Stimulated activated CD8-positive, alpha-beta memory T cell treated with anti-CD3 and anti-CD28 coated beads, Interleukin-7, amount 100 ng/mL, for 24 hours (primary cell): Measurements from ENCODE around the gene CLDN34.

ENCODE experiments used
- DNase-seq: peaks from one replicate; pipeline ENCODE4 v3.0.0-alpha.2; 2020; ENCODE audit warnings: low read depth

CLDN34 gene

GRCh38 chrX:9980927-9981326 lies 13.8 kb downstream of the CLDN34 start:
- DNase-seq, result no peak

GRCh38 chrX:9983441-9983840 lies 16.3 kb downstream of the CLDN34 start:
- DNase-seq, result no peak

GRCh38 chrX:9983846-9984245 lies 16.7 kb downstream of the CLDN34 start:
- DNase-seq, result no peak

- no peak for DNase-seq
These were observed 21.6 kb downstream of the CLDN34 start for GRCh38 chrX:9988762-9989161.

- no peak for DNase-seq
These were observed 24.9 kb downstream of the CLDN34 start for GRCh38 chrX:9992061-9992460.

GRCh38 chrX:9992724-9993123 lies 25.6 kb downstream of the CLDN34 start:
- no peak for DNase-seq

- DNase-seq, result peak; percentile 59
These were observed 28.7 kb downstream of the CLDN34 start for GRCh38 chrX:9995855-9996339.

- DNase-seq, result no peak
These were observed 29.9 kb downstream of the CLDN34 start for GRCh38 chrX:9997041-9997440.

GRCh38 chrX:9997524-9997923 lies 30.4 kb downstream of the CLDN34 start:
- peak; percentile 15 for DNase-seq

GRCh38 chrX:10001496-10001895 lies 34.3 kb downstream of the CLDN34 start:
- no peak for DNase-seq

- no peak for DNase-seq
These were observed 37.8 kb downstream of the CLDN34 start for GRCh38 chrX:10004832-10005475.

GRCh38 chrX:10006086-10006485 lies 38.9 kb downstream of the CLDN34 start:
- DNase-seq, result no peak

- DNase-seq, result no peak
These were observed 39.6 kb downstream of the CLDN34 start for GRCh38 chrX:10006770-10007169.

GRCh38 chrX:10007621-10008020 lies 40.5 kb downstream of the CLDN34 start:
- no peak for DNase-seq

- no peak for DNase-seq
These were observed 41.4 kb downstream of the CLDN34 start for GRCh38 chrX:10008483-10009056.

GRCh38 chrX:10009741-10010140 lies 42.6 kb downstream of the CLDN34 start:
- no peak for DNase-seq

- no peak for DNase-seq
These were observed 43.5 kb downstream of the CLDN34 start for GRCh38 chrX:10010686-10011085.

GRCh38 chrX:10011261-10011931 lies 44.2 kb downstream of the CLDN34 start:
- no peak for DNase-seq

GRCh38 chrX:10011991-10012390 lies 44.8 kb downstream of the CLDN34 start:
- no peak for DNase-seq

GRCh38 chrX:10014462-10015354 lies 47.5 kb downstream of the CLDN34 start:
- peak; percentile 32 for DNase-seq

GRCh38 chrX:10015355-10015722 lies 48.2 kb downstream of the CLDN34 start:
- no peak for DNase-seq

GRCh38 chrX:10015723-10016518 lies 48.8 kb downstream of the CLDN34 start:
- no peak for DNase-seq
